Mucosa of rectum (tissue), 2 donors: ENCODE results near the gene TTLL10.
"Not testable (repeated sequence)": the region's sequence is repeated elsewhere in the genome, so short reads cannot be mapped to it uniquely, and the experiment has no call there.

Experiments used
- H3K27ac ChIP-seq, 2 donors: one replicate each; pipeline ENCODE4 v1.7.0; 2013; ENCODE audit warnings: inconsistent platforms in 2 of 2, low read depth in 2 of 2, low read length in 2 of 2
- H3K27me3 ChIP-seq, 2 donors: one replicate each; pipeline ENCODE4 v1.7.0; 2013; ENCODE audit warnings: low read length in 2 of 2; ENCODE audit not compliant: control insufficient read depth in 2 of 2, insufficient read depth in 2 of 2
- H3K36me3 ChIP-seq, 2 donors: one replicate each; pipeline ENCODE4 v1.7.0; 2013; ENCODE audit warnings: low read length in 2 of 2; ENCODE audit not compliant: control insufficient read depth in 2 of 2, insufficient read depth in 2 of 2
- H3K4me1 ChIP-seq, 2 donors: one replicate each; pipeline ENCODE4 v1.7.0; 2013; ENCODE audit warnings: low read length in 2 of 2, mild to moderate bottlenecking in 1 of 2; ENCODE audit not compliant: control insufficient read depth in 2 of 2, insufficient read depth in 2 of 2
- H3K4me3 ChIP-seq, 2 donors: one replicate each; pipeline ENCODE4 v1.7.0; 2013; ENCODE audit warnings: low read length in 2 of 2
- H3K9ac ChIP-seq, 2 donors: one replicate each; pipeline ENCODE4 v1.7.0; 2013; ENCODE audit warnings: low read length in 2 of 2, low read depth in 1 of 2, mild to moderate bottlenecking in 1 of 2
- H3K9me3 ChIP-seq, 2 donors: one replicate each; pipeline ENCODE4 v1.7.0; 2013; ENCODE audit warnings: low read length in 2 of 2; ENCODE audit not compliant: control insufficient read depth in 2 of 2
- donor health status: healthy.
- donor health status: Normal muscosa, but diverticular disease.

The TTLL10 gene

GRCh38 chr1:1141911-1142250 is 31.8 kb upstream of the TTLL10 start:
- Histone ChIP-seq H3K9me3 (no peaks in the 10 kb centered on the region), H3K36me3 (no peaks in the 10 kb centered on the region), H3K4me1 (peaks cover 34 to 40% of the 10 kb centered on the region in 2 donors), H3K4me3 (no peak overlapping the region), H3K27me3 (no peaks in the 10 kb centered on the region), H3K9ac (no peak overlapping the region), H3K27ac (no peak overlapping the region)

DNA sequence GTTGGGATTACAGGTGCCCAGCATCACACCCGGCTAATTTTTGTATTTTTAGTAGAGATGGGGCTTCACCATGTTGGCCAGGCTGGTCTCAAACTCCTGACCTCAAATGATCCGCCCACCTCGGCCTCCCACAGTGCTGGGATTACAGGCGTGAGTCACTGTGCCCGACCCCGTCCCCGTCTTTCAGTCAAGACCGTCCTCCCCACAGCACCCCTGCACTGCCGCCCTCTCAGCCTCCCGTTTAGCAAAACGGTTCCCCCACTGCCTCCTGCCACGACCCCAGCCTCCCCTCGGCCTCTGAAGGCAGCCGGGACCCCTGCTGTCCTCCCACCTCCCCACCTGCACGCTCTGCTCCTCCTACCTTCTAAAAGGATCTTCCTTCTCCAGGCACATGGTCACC is 31.3 kb upstream of the TTLL10 start:
- peak overlapping the region in 1 of 2 donors; percentile 79 for H3K9ac ChIP-seq
- H3K36me3 ChIP-seq, H3K9me3 ChIP-seq, H3K27me3 ChIP-seq, H3K4me3 ChIP-seq: not testable (repeated sequence)
- peaks cover 34 to 40% of the 10 kb centered on the region in 2 donors for H3K4me1 ChIP-seq
- peak overlapping the region; percentile 95 to 98 for H3K27ac ChIP-seq

- H3K9ac ChIP-seq: peak overlapping the region in 1 of 2 donors; percentile 79
- H3K27ac ChIP-seq: peak overlapping the region; percentile 95 to 98
- no peaks in the 10 kb centered on the region for H3K9me3 ChIP-seq
- H3K4me1 ChIP-seq: peaks cover 32 to 38% of the 10 kb centered on the region in 2 donors
- H3K27me3 ChIP-seq: no peaks in the 10 kb centered on the region
- H3K36me3 ChIP-seq: no peaks in the 10 kb centered on the region
- H3K4me3 ChIP-seq: no peak overlapping the region
Observed at GRCh38 chr1:1142844-1143243, 30.8 kb upstream of the TTLL10 start.

GRCh38 chr1:1143636-1144035 is 30.0 kb upstream of the TTLL10 start:
- Histone ChIP-seq H3K27me3 (no peaks in the 10 kb centered on the region), H3K27ac (peak overlapping the region; percentile 95 to 98), H3K9me3 (no peaks in the 10 kb centered on the region), H3K36me3 (no peaks in the 10 kb centered on the region), H3K4me1 (peaks cover 29 to 36% of the 10 kb centered on the region in 2 donors), H3K9ac (peak overlapping the region; percentile 70 to 79), H3K4me3 (peak overlapping the region; percentile 28 to 58)

DNA sequence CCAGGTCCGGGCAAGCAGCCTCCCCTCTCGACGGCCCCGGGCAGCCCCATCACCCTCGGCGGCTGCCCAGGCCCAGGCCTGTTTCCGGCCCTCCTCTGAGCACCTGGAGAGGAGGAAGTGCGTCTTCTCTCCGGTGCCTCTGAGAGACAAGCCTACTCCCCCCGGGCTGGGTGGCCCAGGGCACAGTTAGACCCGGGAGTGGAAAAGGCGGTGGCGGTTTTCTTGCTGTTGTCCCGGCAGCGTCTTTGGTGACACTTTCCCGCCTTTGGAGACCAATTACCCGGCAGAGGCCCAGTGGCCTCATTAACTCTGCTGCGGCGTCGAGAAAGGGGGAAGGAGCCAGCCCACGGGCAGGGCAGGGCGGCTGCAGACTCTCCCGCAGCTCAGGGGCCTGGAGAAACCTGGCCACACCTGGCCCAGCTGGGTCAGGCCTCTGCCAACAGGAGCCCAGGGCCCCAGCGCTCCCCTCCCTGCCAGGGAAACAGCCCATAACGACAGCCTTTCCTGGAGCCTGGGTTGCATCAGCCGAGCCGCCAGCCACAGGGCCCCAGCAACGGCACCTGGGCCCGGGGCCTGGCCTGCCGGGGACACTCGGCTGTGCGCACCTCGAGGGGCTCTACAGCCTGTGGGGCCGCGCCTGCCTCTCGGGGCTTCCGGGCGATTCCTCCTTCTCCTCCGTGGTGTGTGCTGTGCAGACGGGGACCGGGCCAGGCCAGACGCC is 29.4 kb upstream of the TTLL10 start:
- Histone ChIP-seq H3K9me3 (no peaks in the 10 kb centered on the region), H3K9ac (peak overlapping the region; percentile 70 to 79), H3K27me3 (no peaks in the 10 kb centered on the region), H3K4me1 (peaks cover 29 to 39% of the 10 kb centered on the region in 2 donors), H3K4me3 (peak overlapping the region; percentile 28 to 58), H3K27ac (peak overlapping the region; percentile 95 to 98), H3K36me3 (no peaks in the 10 kb centered on the region)

DNA sequence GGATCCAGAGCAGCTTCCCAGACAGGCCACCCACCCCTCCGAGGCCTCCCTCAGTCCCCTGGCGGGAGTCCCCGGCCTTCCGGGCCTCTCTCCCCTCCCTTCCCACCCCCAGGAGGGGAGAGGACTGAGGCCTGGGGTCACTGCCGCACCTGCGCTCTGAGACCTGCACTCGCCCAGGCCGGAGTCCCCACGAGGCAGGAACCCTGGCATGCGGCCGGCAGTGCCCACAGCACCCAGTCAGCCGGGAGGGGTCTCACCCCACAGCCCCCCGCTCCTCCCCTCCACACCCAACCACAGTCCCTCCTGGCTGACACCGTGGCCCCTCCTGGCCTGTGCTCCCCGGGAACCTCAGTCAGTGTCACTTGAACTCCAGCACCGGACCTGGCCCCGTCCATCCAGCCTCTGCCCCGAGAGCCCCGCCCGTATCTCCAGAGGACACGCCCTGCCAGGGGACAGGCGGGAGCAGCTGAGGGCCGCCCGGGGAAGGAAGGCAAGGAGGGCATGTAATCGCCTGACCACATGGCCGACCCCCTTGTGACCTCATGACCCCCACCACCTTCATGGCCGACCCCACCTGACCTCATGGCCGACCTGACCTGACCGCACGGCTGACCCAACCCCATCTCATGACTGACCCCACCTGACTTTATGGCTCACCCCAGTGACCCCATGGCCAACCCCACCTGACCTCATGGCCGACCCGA is 28.7 kb upstream of the TTLL10 start:
- no peaks in the 10 kb centered on the region for H3K9me3 ChIP-seq
- H3K36me3 ChIP-seq: no peaks in the 10 kb centered on the region
- peak overlapping the region; percentile 95 to 98 for H3K27ac ChIP-seq
- H3K9ac ChIP-seq: peak overlapping the region; percentile 52 to 79
- H3K4me1 ChIP-seq: peaks cover 34 to 46% of the 10 kb centered on the region in 2 donors
- H3K4me3 ChIP-seq: peak overlapping the region; percentile 31 to 58
- no peaks in the 10 kb centered on the region for H3K27me3 ChIP-seq

GRCh38 chr1:1145547-1145914 is 28.1 kb upstream of the TTLL10 start:
- H3K9me3 ChIP-seq: no peaks in the 10 kb centered on the region
- H3K27ac ChIP-seq: peak overlapping the region; percentile 95 to 98
- peak overlapping the region; percentile 31 to 58 for H3K4me3 ChIP-seq
- peak overlapping the region in 1 of 2 donors; percentile 79 for H3K9ac ChIP-seq
- peaks cover 39 to 50% of the 10 kb centered on the region in 2 donors for H3K4me1 ChIP-seq
- no peaks in the 10 kb centered on the region for H3K27me3 ChIP-seq
- H3K36me3 ChIP-seq: no peaks in the 10 kb centered on the region

GRCh38 chr1:1146026-1146425 is 27.7 kb upstream of the TTLL10 start:
- Histone ChIP-seq H3K4me1 (peaks cover 40 to 47% of the 10 kb centered on the region in 2 donors), H3K36me3 (no peaks in the 10 kb centered on the region), H3K9ac (no peak overlapping the region), H3K4me3 (no peak overlapping the region), H3K9me3 (no peaks in the 10 kb centered on the region), H3K27ac (peak overlapping the region; percentile 9 to 98), H3K27me3 (no peaks in the 10 kb centered on the region)

- no peaks in the 10 kb centered on the region for H3K27me3 ChIP-seq
- no peak overlapping the region for H3K4me3 ChIP-seq
- H3K36me3 ChIP-seq: no peaks in the 10 kb centered on the region
- H3K9ac ChIP-seq: no peak overlapping the region
- peaks cover 40 to 47% of the 10 kb centered on the region in 2 donors for H3K4me1 ChIP-seq
- no peaks in the 10 kb centered on the region for H3K9me3 ChIP-seq
- H3K27ac ChIP-seq: no peak overlapping the region
Observed at GRCh38 chr1:1146596-1146995, 27.1 kb upstream of the TTLL10 start.

- no peak overlapping the region for H3K27ac ChIP-seq
- no peak overlapping the region for H3K9ac ChIP-seq
- no peaks in the 10 kb centered on the region for H3K27me3 ChIP-seq
- no peak overlapping the region for H3K4me3 ChIP-seq
- H3K4me1 ChIP-seq: peaks cover 36 to 40% of the 10 kb centered on the region in 2 donors
- H3K36me3 ChIP-seq: no peaks in the 10 kb centered on the region
- H3K9me3 ChIP-seq: no peaks in the 10 kb centered on the region
Observed at GRCh38 chr1:1148061-1148460, 25.6 kb upstream of the TTLL10 start.
